A549 (cell line): ENCODE data around the gene EPB41L2. TPM values are rescaled to one million over a fixed set of nuclear protein-coding genes. Genes with fewer than 3 reads are reported as not detected.

ENCODE experiments used
- ATAC-seq, 2 experiments: fragments of 200-7000 bp in 1 of 2; fragments of >200 bp in 1 of 2; cut with Nextera tagmentation in 1 of 2; cut with Tn5 transposase in 1 of 2; 3 replicates each; pipeline versions ENCODE4 v1.8.0 to v1.9.1; 2018 to 2020; ENCODE audit warnings: mild to moderate bottlenecking in 1 of 2, moderate library complexity in 1 of 2
- CTCF ChIA-PET: fragments of 300-600 bp; sonication (Branson Sonifier 250); formaldehyde crosslinking; extraction: SDS; loops from one replicate; lab custom pipeline; 2021; ENCODE audit warnings: antibody characterized with exemption, inconsistent platforms; lab: Yijun Ruan, JAX
- POLR2A ChIA-PET: fragments of 350-600 bp; formaldehyde crosslinking; extraction: SDS; loops from one replicate; lab custom pipeline; 2021; ENCODE audit warnings: antibody characterized with exemption, inconsistent platforms; lab: Yijun Ruan, JAX
- DNase-seq, 2 experiments: peaks; one replicate each; pipeline versions ENCODE4 v3.0.0 to v3.0.0-alpha.2; 2011 to 2016; ENCODE audit warnings: low read depth in 1 of 2, low spot score in 1 of 2
- FAIRE-seq: peaks from 2 replicates; lab custom pipeline; 2011; peaks lifted over from hg19 to GRCh38; lab: Jason Lieb, UNC
- H3K27ac ChIP-seq, 2 experiments: fragments of >200 bp; sonication (Bioruptor Twin); formaldehyde crosslinking; 3 replicates each; pipeline ENCODE4 v1.5.1; 2016 to 2017
- H3K4me1 ChIP-seq: fragments of >200 bp; sonication (Bioruptor Twin); formaldehyde crosslinking; 3 replicates; pipeline ENCODE4 v1.6.1; 2016
- H3K4me2 ChIP-seq: fragments of >200 bp; sonication (Bioruptor Twin); formaldehyde crosslinking; 3 replicates; pipeline ENCODE4 v1.6.1; 2016
- H3K4me3 ChIP-seq: fragments of >200 bp; sonication (Bioruptor Twin); formaldehyde crosslinking; 3 replicates; pipeline ENCODE4 v1.5.1; 2016
- H3K9me3 ChIP-seq: fragments of >200 bp; sonication (Bioruptor Twin); formaldehyde crosslinking; 3 replicates; pipeline ENCODE4 v1.6.1; 2016
- CBX2 ChIP-seq: fragments of 200-600 bp; sonication (generic); IDR thresholded peaks from 2 replicates; pipeline ENCODE4 v1.6.1; 2016; ENCODE audit warnings: low read depth, mild to moderate bottlenecking, borderline replicate concordance
- CEBPB ChIP-seq, 2 experiments: fragments of >200 bp in 1 of 2; sonication (Bioruptor Twin) in 1 of 2; formaldehyde crosslinking in 1 of 2; IDR thresholded peaks; 2 replicates each; pipeline ENCODE4 v1.6.1; 2012 to 2016
- CHD2 ChIP-seq: fragments of 150-350 bp; IDR thresholded peaks from 2 replicates; pipeline ENCODE4 v1.6.1; 2014; ENCODE audit warnings: low read length; ENCODE audit not compliant: partially characterized antibody
- EHMT2 ChIP-seq: fragments of 200-600 bp; sonication (generic); IDR thresholded peaks from 2 replicates; pipeline ENCODE4 v1.6.1; 2016; ENCODE audit warnings: antibody characterized with exemption, low read depth, mild to moderate bottlenecking, moderate library complexity
- FOSL2 ChIP-seq, 2 experiments: fragments of 450-650 bp in 1 of 2; fragments of >200 bp in 1 of 2; sonication (Bioruptor Twin) in 1 of 2; formaldehyde crosslinking; IDR thresholded peaks; 2 replicates each; pipeline versions ENCODE4 v1.5.0 to v1.6.1; 2016 to 2020; ENCODE audit warnings: mild to moderate bottlenecking in 1 of 2, moderate library complexity in 1 of 2
- HOXB13 ChIP-seq: fragments of 250-450 bp; sonication (Bioruptor Pico); IDR thresholded peaks from 2 replicates; pipeline ENCODE4 v1.5.0; 2020; ENCODE audit warnings: low read depth, mild to moderate bottlenecking, moderate library complexity
- JUN ChIP-seq, 2 experiments: fragments of >200 bp; sonication (Bioruptor Twin); formaldehyde crosslinking; IDR thresholded peaks; 2 replicates in 1 of 2; 3 replicates in 1 of 2; pipeline ENCODE4 v1.6.1; 2016 to 2017
- JUNB ChIP-seq: fragments of >200 bp; sonication (Bioruptor Twin); formaldehyde crosslinking; IDR thresholded peaks from 2 replicates; pipeline ENCODE4 v1.6.1; 2016
- MYC ChIP-seq: IDR thresholded peaks from 2 replicates; pipeline ENCODE4 v1.6.1; 2012; ENCODE audit warnings: mild to moderate bottlenecking, inconsistent platforms, low read length, improper control_type of control experiment, borderline replicate concordance
- NFE2L2 ChIP-seq: fragments of 150-350 bp; conservative IDR thresholded peaks from 2 replicates; pipeline ENCODE4 v1.6.1; 2014; ENCODE audit warnings: low read length
- RAD21 ChIP-seq, 2 experiments: fragments of >200 bp in 1 of 2; sonication (Bioruptor Twin) in 1 of 2; formaldehyde crosslinking in 1 of 2; IDR thresholded peaks in 1 of 2; conservative IDR thresholded peaks in 1 of 2; 2 replicates in 1 of 2; 3 replicates in 1 of 2; pipeline ENCODE4 v1.6.1; 2012 to 2018; ENCODE audit warnings: inconsistent platforms in 1 of 2
- RARB ChIP-seq: fragments of 250-450 bp; sonication (Bioruptor Pico); IDR thresholded peaks from 2 replicates; pipeline ENCODE4 v1.8.0; 2021; ENCODE audit warnings: mild to moderate bottlenecking, moderate library complexity
- RFX5 ChIP-seq: fragments of 450-650 bp; IDR thresholded peaks from 2 replicates; pipeline ENCODE4 v1.7.1; 2014; ENCODE audit warnings: antibody characterized with exemption, mild to moderate bottlenecking, moderate library complexity
- WGBS: methylation state at CpG from one replicate; pipeline ENCODE4 v1.1.6; 2017; ENCODE audit errors: missing lambda C conversion rate; 5-methylcytosine and 5-hydroxymethylcytosine counted together
- polyA plus RNA-seq, 4 experiments: library from polyadenylated mRNA; depleted of rRNA in 3 of 4; stranded (reverse); fragments of >200 nt; fragmentation: RNase III in 1 of 4; extraction: RNeasy Plus Mini Kit Qiagen cat#74134 plus additional on column Dnase treatment in 1 of 4; gene quantifications; 2 replicates in 3 of 4; 3 replicates in 1 of 4; pipeline ENCODE4 v1.2.3, GENCODE V29; 2011 to 2017
- TF ChIP-seq, protein P1 (sequence below): fragments of >200 bp; sonication (Bioruptor Twin); formaldehyde crosslinking; IDR thresholded peaks from 3 replicates; pipeline ENCODE4 v1.5.1; 2016
- TF ChIP-seq, protein P2 (sequence below): fragments of 450-650 bp; IDR thresholded peaks from 2 replicates; pipeline ENCODE4 v1.6.1; 2014; ENCODE audit warnings: antibody characterized with exemption
- TF ChIP-seq, protein P3 (sequence below): fragments of 150-350 bp; IDR thresholded peaks from 2 replicates; pipeline ENCODE4 v1.6.1; 2014; ENCODE audit warnings: low read depth, mild to moderate bottlenecking, low read length
- TF ChIP-seq, protein P4 (sequence below): fragments of >200 bp; sonication (Bioruptor Twin); formaldehyde crosslinking; IDR thresholded peaks from 3 replicates; pipeline ENCODE4 v1.6.1; 2016
- TF ChIP-seq, protein P5 (sequence below): fragments of 200-600 bp; sonication (generic); IDR thresholded peaks from 2 replicates; pipeline ENCODE4 v1.6.1; 2016; ENCODE audit warnings: antibody characterized with exemption, mild to moderate bottlenecking, moderate library complexity
- TF ChIP-seq, protein P6 (sequence below): IDR thresholded peaks from 2 replicates; pipeline ENCODE4 v1.6.1; 2012

EPB41L2 gene
- polyA plus RNA-seq, 2 of the 4 experiments (the other 2 are of a cell fraction) = 42.9 to 50.3 TPM

DNA sequence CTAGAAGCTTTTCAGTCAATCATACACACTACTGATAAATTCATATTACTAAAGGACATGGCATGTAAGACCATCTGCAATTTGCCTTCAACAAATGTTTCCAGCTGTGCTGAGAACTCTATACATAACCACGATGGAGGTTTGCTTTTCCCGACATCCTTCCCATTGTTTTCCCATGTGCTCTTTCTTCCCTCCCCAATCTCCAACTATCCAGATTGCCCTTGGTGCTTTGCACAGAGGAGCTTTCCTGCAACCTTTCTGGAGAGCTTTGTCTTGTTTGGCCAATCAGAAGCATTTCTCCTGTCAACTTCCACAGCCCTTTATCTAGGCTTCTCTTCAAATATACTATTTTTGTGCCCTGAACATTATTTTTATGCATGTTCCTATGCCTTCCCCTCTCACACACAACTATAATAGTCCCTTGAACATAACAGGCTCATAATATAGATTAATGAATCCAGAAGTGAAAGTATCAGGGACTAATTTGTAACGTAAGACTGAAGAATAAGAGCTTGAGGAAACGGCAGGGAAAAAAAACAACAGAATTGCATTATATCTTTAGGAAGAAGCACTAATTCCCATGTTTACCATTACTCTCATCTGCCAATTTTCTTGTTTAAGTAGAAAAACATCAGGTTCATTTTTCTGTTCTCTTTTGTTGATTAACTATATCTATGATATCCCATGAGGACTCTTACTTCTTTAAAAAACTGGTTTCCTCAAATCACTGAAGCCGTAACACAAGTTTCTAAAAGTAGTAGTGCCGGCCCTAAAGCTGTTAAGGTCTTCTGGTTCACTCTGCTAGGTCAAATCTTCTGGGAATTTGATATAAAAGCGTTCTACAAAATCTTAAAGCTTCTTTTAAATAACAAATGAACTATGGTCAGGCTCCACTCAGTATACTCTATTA lies 215.8 kb downstream of the EPB41L2 start:
- CTCF ChIA-PET = no interaction called here
- no peak for TF ChIP-seq CBX2
- no peak for TF ChIP-seq HOXB13
- no peak for TF ChIP-seq NFE2L2
- no peak for TF ChIP-seq MYC
- TF ChIP-seq, protein P1, sequence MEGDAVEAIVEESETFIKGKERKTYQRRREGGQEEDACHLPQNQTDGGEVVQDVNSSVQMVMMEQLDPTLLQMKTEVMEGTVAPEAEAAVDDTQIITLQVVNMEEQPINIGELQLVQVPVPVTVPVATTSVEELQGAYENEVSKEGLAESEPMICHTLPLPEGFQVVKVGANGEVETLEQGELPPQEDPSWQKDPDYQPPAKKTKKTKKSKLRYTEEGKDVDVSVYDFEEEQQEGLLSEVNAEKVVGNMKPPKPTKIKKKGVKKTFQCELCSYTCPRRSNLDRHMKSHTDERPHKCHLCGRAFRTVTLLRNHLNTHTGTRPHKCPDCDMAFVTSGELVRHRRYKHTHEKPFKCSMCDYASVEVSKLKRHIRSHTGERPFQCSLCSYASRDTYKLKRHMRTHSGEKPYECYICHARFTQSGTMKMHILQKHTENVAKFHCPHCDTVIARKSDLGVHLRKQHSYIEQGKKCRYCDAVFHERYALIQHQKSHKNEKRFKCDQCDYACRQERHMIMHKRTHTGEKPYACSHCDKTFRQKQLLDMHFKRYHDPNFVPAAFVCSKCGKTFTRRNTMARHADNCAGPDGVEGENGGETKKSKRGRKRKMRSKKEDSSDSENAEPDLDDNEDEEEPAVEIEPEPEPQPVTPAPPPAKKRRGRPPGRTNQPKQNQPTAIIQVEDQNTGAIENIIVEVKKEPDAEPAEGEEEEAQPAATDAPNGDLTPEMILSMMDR = no peak
- TF ChIP-seq RFX5 = no peak
- TF ChIP-seq, protein P2, sequence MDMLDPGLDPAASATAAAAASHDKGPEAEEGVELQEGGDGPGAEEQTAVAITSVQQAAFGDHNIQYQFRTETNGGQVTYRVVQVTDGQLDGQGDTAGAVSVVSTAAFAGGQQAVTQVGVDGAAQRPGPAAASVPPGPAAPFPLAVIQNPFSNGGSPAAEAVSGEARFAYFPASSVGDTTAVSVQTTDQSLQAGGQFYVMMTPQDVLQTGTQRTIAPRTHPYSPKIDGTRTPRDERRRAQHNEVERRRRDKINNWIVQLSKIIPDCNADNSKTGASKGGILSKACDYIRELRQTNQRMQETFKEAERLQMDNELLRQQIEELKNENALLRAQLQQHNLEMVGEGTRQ = no peak
- TF ChIP-seq JUN (IDR thresholded peaks at IDR 0.05) = no peak
- POLR2A ChIA-PET = no interaction called here

DNA sequence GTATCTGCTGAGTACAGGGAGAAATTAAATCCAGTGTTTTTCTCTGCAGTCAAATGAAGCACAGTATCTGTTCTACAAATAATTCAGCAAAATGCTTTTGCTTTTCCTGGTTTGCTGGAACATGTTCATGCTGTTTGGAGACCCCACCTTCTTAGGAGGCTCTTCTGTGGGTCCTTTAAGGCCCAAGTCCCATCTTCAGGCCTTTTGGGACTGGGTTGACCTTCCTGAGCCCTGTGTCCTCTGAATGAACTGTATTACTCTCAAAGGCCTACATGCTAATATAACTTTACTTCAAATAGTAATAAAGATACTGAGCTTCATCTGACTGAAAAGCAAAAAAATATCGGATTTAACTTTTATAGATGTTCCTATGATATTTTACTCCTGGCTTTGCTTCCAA lies 216.5 kb downstream of the EPB41L2 start:
- no peak overlapping the region for H3K4me3 ChIP-seq
- 97% methylated on average over 1 of the region's 1 CpG for WGBS
- H3K9me3 ChIP-seq = no peaks in the 10 kb centered on the region
- no peak for DNase-seq
- ATAC-seq = no peak
- ChIA-PET POLR2A (no interaction called here), CTCF (no interaction called here)
- H3K27ac ChIP-seq = no peak overlapping the region
- H3K4me1 ChIP-seq = no peaks in the 10 kb centered on the region
- no peak overlapping the region for H3K4me2 ChIP-seq
- no peak for FAIRE-seq
- TF ChIP-seq EHMT2 = no peak
- no peak for TF ChIP-seq FOSL2 (IDR thresholded peaks at IDR 0.05)
- TF ChIP-seq FOSL2 (CRISPR knock-in tag; IDR thresholded peaks at IDR 0.05) = no peak
- no peak for TF ChIP-seq MYC
- TF ChIP-seq, protein P3, sequence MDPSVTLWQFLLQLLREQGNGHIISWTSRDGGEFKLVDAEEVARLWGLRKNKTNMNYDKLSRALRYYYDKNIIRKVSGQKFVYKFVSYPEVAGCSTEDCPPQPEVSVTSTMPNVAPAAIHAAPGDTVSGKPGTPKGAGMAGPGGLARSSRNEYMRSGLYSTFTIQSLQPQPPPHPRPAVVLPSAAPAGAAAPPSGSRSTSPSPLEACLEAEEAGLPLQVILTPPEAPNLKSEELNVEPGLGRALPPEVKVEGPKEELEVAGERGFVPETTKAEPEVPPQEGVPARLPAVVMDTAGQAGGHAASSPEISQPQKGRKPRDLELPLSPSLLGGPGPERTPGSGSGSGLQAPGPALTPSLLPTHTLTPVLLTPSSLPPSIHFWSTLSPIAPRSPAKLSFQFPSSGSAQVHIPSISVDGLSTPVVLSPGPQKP = no peak
- no peak for TF ChIP-seq CHD2
- TF ChIP-seq RAD21 (conservative IDR thresholded peaks at IDR 0.05 in 1 of 2, IDR thresholded peaks at IDR 0.05 in 1 of 2) = no peak
- TF ChIP-seq, protein P4, sequence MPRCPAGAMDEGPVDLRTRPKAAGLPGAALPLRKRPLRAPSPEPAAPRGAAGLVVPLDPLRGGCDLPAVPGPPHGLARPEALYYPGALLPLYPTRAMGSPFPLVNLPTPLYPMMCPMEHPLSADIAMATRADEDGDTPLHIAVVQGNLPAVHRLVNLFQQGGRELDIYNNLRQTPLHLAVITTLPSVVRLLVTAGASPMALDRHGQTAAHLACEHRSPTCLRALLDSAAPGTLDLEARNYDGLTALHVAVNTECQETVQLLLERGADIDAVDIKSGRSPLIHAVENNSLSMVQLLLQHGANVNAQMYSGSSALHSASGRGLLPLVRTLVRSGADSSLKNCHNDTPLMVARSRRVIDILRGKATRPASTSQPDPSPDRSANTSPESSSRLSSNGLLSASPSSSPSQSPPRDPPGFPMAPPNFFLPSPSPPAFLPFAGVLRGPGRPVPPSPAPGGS = no peak
- TF ChIP-seq, protein P5, sequence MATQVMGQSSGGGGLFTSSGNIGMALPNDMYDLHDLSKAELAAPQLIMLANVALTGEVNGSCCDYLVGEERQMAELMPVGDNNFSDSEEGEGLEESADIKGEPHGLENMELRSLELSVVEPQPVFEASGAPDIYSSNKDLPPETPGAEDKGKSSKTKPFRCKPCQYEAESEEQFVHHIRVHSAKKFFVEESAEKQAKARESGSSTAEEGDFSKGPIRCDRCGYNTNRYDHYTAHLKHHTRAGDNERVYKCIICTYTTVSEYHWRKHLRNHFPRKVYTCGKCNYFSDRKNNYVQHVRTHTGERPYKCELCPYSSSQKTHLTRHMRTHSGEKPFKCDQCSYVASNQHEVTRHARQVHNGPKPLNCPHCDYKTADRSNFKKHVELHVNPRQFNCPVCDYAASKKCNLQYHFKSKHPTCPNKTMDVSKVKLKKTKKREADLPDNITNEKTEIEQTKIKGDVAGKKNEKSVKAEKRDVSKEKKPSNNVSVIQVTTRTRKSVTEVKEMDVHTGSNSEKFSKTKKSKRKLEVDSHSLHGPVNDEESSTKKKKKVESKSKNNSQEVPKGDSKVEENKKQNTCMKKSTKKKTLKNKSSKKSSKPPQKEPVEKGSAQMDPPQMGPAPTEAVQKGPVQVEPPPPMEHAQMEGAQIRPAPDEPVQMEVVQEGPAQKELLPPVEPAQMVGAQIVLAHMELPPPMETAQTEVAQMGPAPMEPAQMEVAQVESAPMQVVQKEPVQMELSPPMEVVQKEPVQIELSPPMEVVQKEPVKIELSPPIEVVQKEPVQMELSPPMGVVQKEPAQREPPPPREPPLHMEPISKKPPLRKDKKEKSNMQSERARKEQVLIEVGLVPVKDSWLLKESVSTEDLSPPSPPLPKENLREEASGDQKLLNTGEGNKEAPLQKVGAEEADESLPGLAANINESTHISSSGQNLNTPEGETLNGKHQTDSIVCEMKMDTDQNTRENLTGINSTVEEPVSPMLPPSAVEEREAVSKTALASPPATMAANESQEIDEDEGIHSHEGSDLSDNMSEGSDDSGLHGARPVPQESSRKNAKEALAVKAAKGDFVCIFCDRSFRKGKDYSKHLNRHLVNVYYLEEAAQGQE = no peak
- TF ChIP-seq, protein P6, sequence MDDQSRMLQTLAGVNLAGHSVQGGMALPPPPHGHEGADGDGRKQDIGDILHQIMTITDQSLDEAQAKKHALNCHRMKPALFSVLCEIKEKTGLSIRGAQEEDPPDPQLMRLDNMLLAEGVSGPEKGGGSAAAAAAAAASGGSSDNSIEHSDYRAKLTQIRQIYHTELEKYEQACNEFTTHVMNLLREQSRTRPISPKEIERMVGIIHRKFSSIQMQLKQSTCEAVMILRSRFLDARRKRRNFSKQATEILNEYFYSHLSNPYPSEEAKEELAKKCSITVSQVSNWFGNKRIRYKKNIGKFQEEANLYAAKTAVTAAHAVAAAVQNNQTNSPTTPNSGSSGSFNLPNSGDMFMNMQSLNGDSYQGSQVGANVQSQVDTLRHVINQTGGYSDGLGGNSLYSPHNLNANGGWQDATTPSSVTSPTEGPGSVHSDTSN = no peak
- TF ChIP-seq, protein P2 = no peak
- no peak for TF ChIP-seq CEBPB (IDR thresholded peaks at IDR 0.05)
- TF ChIP-seq, protein P1 = no peak
- no peak for TF ChIP-seq JUNB
- TF ChIP-seq RARB = no peak
- no peak for TF ChIP-seq NFE2L2
- no peak for TF ChIP-seq CBX2

More for the DNA sequence above, 215.8 kb downstream of the EPB41L2 start:
- no peaks in the 10 kb centered on the region for H3K9me3 ChIP-seq
- no peak for DNase-seq
- no peak overlapping the region for H3K4me3 ChIP-seq
- no peaks in the 10 kb centered on the region for H3K4me1 ChIP-seq
- no peak overlapping the region for H3K4me2 ChIP-seq
- 92% methylated on average over 7 of the region's 7 CpGs for WGBS
- no peak for FAIRE-seq
- ATAC-seq = no peak
- H3K27ac ChIP-seq = no peak overlapping the region
